CD4-positive, alpha-beta T cell treated with Interleukin-10 for 1 hour (primary cell): Measurements from ENCODE around the gene VEGFD.
A peak's percentile ranks its signal among the peaks of the same experiment; 100 is the strongest.

ENCODE experiments used
- DNase-seq: peaks from one replicate; pipeline ENCODE4 v3.0.0-alpha.2; 2020

Gene VEGFD

GRCh38 chrX:15299941-15300851 lies 84.0 kb downstream of the VEGFD start:
- DNase-seq = peak; percentile 6

DNA sequence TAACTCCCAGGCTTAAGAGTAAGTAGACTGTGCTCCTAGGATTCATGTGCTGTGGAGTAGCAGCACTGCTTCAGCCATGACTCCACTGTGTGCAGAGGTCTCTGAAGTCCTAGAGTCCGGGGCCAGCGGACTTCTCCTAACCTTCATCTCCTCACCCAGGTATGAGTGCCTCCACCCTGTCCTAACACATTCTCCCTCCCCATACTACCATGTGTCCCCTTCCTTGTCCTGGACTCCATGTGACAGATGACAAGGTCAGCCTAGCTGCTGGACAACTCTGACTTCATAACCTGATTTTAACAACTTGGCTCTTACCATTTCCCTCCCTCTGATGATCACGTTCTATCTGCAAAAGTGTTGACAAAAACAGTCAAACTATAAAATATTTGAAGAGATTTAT lies 85.4 kb downstream of the VEGFD start:
- DNase-seq = no peak

DNA sequence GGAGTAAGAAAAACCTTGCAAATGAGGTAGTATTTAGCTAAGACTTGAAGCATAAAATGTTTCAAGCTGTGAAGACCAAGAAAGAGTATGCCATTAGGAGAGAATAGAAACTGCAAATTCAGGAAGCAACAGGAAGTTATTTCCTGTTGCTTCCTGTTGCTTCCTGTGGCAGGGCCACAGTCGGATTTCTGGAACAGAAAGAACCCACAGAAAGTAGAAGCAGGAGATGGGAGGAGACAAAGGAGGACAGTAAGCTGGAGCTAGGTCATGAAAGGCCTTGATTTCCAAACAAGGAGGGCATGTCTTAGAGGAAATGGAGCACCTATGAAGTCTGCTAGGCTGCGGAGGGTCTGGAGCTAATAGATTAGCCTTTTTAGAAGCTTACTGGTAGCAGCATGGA lies 86.0 kb downstream of the VEGFD start:
- no peak for DNase-seq
